Measurements from ENCODE around the gene DIPK1B. TPM values are rescaled to one million over a fixed set of nuclear protein-coding genes. Genes with fewer than 3 reads are reported as not detected.

DIPK1B gene
- total RNA-seq, 4 donors from 2014 or later = 7.1 to 13.5 (median 9.5) TPM

DNA sequence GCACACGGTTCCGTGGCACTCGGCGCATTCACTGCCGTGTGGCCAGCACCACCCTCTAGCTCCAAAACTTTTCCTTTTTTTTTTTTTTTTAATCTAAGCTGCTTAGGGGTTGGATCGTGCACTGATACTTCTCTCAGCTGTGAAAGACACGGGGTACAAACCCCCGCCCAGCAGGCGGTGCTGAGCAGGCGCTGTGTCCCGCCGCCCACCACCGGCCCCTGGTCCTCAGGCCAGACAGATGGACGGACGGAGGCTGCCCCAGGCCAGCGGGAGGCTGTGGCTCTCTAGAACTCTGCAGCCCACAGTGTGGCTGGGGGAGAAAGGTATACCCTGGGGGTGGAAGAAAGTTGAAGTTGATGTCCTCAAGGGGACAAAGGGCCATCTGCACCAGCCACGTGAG is 31.3 kb upstream of the DIPK1B start:
- intact Hi-C loops (cut with DNase I; ENCODE audit: low total_unique reads) = no loop called here
- 95 to 97% methylated on average over 16 to 17 of the region's 17 CpGs for WGBS, 2 donors
- TF ChIP-seq, protein P1, sequence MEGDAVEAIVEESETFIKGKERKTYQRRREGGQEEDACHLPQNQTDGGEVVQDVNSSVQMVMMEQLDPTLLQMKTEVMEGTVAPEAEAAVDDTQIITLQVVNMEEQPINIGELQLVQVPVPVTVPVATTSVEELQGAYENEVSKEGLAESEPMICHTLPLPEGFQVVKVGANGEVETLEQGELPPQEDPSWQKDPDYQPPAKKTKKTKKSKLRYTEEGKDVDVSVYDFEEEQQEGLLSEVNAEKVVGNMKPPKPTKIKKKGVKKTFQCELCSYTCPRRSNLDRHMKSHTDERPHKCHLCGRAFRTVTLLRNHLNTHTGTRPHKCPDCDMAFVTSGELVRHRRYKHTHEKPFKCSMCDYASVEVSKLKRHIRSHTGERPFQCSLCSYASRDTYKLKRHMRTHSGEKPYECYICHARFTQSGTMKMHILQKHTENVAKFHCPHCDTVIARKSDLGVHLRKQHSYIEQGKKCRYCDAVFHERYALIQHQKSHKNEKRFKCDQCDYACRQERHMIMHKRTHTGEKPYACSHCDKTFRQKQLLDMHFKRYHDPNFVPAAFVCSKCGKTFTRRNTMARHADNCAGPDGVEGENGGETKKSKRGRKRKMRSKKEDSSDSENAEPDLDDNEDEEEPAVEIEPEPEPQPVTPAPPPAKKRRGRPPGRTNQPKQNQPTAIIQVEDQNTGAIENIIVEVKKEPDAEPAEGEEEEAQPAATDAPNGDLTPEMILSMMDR (IDR thresholded peaks at IDR 0.05) = no peak
- TF ChIP-seq POLR2A (IDR thresholded peaks at IDR 0.05) = no peak

DNA sequence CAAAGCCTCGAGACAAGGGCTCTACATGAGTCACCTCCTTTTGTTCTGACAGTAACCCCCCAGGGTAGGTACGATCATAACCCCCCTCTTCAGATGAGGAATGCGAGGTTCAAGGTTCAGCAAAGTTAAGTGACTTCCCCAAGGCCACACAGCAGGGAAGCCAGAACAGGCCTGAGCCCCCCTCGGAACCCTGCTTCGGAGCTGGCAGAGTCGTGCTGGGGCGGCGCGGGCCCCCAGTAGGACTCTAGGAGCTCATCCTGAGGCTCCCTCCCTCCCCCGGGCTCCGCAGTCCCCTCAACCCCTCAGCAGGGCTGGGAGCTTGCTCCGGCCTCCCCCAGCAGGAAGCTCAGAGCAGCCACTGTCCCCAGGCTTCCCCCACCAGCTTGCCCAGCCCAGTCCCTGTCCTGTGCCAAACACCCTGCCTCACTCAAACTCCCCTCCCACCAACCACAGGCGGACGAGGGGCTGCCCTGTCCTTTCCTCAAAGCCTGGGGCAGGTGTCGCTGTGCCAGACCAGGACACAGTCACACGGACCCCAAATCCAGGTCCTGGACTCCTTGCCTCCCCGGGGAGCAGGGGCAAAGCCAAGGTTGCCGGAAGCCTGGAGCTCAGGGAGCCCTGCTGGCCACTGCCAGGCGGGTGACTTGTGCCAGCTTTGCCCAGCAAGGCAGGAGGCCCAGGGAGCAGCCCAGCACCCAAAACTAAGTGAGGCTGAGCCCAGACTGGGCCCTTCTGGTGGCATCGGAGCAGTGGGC is 30.2 kb upstream of the DIPK1B start:
- no peak for TF ChIP-seq POLR2A (IDR thresholded peaks at IDR 0.05)
- TF ChIP-seq, protein P1 (IDR thresholded peaks at IDR 0.05) = no peak
- DNase-seq (ENCODE audit: low spot score in 2 of 2) = no peak
- intact Hi-C loops (cut with DNase I; ENCODE audit: low total_unique reads) = no loop called here
- WGBS, 2 donors = 90% methylated on average over 15 to 20 of the region's 20 CpGs
- H3K4me3 ChIP-seq (ENCODE audit: low read depth, poor library complexity, severe bottlenecking) = no peak overlapping the region

More for the DNA sequence above, 31.3 kb upstream of the DIPK1B start:
- H3K4me3 ChIP-seq (ENCODE audit: low read depth, poor library complexity, severe bottlenecking) = no peak overlapping the region
- no peak for DNase-seq (ENCODE audit: low spot score in 2 of 2)

DNA sequence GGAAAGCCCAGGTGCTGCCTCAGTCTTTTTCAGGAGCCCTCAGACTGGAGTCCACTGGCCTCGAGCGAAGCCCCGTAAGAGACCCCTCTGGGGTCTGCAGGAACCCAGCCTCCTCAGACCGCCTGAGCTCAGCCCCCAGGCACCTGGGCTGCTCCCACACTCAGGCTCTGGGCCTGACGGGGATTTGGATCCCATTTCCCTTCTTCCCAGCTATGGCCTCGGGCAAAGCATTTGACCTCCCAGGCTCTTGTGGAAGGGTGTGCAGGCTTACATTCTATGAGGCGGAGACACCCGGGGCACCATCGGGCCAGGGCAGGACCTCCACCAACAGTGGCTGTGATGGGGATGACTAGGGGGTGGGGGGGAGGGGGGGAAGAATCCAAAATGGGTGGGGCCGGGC is 29.7 kb upstream of the DIPK1B start:
- 89 to 91% methylated on average over 8 to 10 of the region's 10 CpGs for WGBS, 2 donors
- TF ChIP-seq, protein P1 (IDR thresholded peaks at IDR 0.05) = no peak
- TF ChIP-seq POLR2A (IDR thresholded peaks at IDR 0.05) = no peak
- no peak overlapping the region for H3K4me3 ChIP-seq (ENCODE audit: low read depth, poor library complexity, severe bottlenecking)
- intact Hi-C loops (cut with DNase I; ENCODE audit: low total_unique reads) = no loop called here
- no peak for DNase-seq (ENCODE audit: low spot score in 2 of 2)

DNA sequence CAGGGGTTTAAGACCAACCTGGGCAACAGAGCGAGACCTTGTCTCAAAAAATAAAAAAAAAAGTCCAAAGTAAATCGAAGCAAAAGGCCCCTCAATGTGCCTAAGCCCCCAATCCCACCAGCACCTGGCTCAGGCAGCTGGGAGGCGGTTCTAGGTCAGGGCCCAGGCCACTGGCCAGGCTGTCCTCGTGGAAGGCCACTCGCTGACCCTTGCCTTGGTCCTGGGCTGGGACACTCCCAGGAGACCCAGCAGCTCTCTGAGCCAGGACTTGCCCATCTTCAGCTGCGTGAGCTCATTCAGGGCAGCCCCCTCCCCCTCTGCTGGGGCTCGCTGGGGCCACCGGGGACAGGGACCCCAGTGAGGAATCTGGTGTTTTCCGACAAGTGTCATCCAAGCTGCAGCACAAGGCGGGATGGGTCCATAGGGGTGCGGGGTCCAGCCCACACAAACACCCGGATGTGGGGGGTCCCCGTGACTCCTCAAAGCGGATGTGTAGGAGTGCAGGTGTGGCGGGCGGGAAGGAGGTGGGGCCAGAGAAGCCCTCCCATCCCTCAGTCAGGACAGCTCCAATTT is 29.1 kb upstream of the DIPK1B start:
- H3K4me3 ChIP-seq (ENCODE audit: low read depth, poor library complexity, severe bottlenecking) = no peak overlapping the region
- no peak for DNase-seq (ENCODE audit: low spot score in 2 of 2)
- WGBS, 2 donors = 89 to 93% methylated on average over 11 to 13 of the region's 16 CpGs
- intact Hi-C loops (cut with DNase I; ENCODE audit: low total_unique reads) = no loop called here
- TF ChIP-seq POLR2A (IDR thresholded peaks at IDR 0.05) = no peak
- TF ChIP-seq, protein P1 (IDR thresholded peaks at IDR 0.05) = no peak

DNA sequence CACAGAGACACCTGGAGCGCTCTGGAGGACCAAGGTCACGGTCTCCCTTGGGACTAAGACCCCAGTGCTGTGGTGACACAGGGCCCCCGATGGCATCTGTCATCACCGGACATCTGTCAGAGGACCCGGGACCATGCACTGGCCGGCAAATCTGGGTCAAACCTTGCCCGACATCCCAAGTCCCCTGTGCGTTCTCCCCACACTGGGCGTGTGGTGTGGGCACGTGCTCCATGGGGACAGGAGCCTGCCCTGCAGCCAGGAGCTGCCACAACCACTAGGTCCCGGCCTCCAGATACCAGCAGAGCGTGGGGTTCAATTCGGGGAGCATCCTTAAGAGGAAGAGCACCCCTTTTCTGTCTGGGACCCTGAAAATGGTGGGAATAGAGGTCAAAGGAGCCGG is 28.6 kb upstream of the DIPK1B start:
- H3K4me3 ChIP-seq (ENCODE audit: low read depth, poor library complexity, severe bottlenecking) = no peak overlapping the region
- intact Hi-C loops (cut with DNase I; ENCODE audit: low total_unique reads) = no loop called here
- 96 to 100% methylated on average over 5 to 14 of the region's 14 CpGs for WGBS, 2 donors
- no peak for TF ChIP-seq POLR2A (IDR thresholded peaks at IDR 0.05)
- TF ChIP-seq, protein P1 (IDR thresholded peaks at IDR 0.05) = no peak
- DNase-seq (ENCODE audit: low spot score in 2 of 2) = no peak
